OCI-LY1 (cell line): ENCODE measurements around the gene OSBPL2.

ENCODE experiments used
- H2AFZ ChIP-seq: fragments of 200-600 bp; sonication (generic), shearing (Covaris generic); 2 replicates; pipeline ENCODE4 v1.6.0; 2014; ENCODE audit warnings: antibody characterized with exemption, mild to moderate bottlenecking, low read length
- H3F3A ChIP-seq: fragments of 200-600 bp; sonication (generic), shearing (Covaris generic); 2 replicates; pipeline ENCODE4 v1.6.0; 2014; ENCODE audit warnings: mild to moderate bottlenecking, antibody characterized with exemption, low read length, moderate library complexity; ENCODE audit not compliant: insufficient read depth
- H3K27ac ChIP-seq: fragments of 200-600 bp; sonication (generic); 2 replicates; pipeline ENCODE4 v1.5.1; 2014; ENCODE audit warnings: low read length, mixed run types, mild to moderate bottlenecking, low read depth; ENCODE audit not compliant: poor library complexity, severe bottlenecking
- H3K27me3 ChIP-seq: fragments of 200-600 bp; sonication (generic); 2 replicates; pipeline ENCODE4 v1.6.0; 2014; ENCODE audit warnings: antibody characterized with exemption, mild to moderate bottlenecking, low read length, moderate library complexity; ENCODE audit not compliant: insufficient read depth
- H3K36me3 ChIP-seq: fragments of 200-600 bp; sonication (generic); 2 replicates; pipeline ENCODE4 v1.6.1; 2014; ENCODE audit warnings: mild to moderate bottlenecking, antibody characterized with exemption, low read length, moderate library complexity, mixed read lengths; ENCODE audit not compliant: insufficient read depth
- H3K4me1 ChIP-seq: fragments of 200-600 bp; sonication (generic); 2 replicates; pipeline ENCODE4 v1.5.1; 2014; ENCODE audit warnings: mild to moderate bottlenecking, low read length, moderate library complexity; ENCODE audit not compliant: insufficient read depth, severe bottlenecking
- H3K4me2 ChIP-seq: fragments of 200-600 bp; sonication (generic), shearing (Covaris generic); 2 replicates; pipeline ENCODE4 v1.6.1; 2014; ENCODE audit warnings: low read length
- H3K4me3 ChIP-seq: fragments of 200-600 bp; sonication (generic); 2 replicates; pipeline ENCODE4 v1.5.1; 2014; ENCODE audit warnings: low read length, low read depth, mild to moderate bottlenecking, mixed read lengths; ENCODE audit not compliant: poor library complexity, severe bottlenecking
- H3K79me2 ChIP-seq: fragments of 200-600 bp; shearing (Covaris generic); 2 replicates; pipeline ENCODE4 v1.6.1; 2016; ENCODE audit warnings: mixed run types, low read length, mixed read lengths; ENCODE audit not compliant: insufficient read depth
- H3K9ac ChIP-seq: fragments of 200-600 bp; sonication (generic), shearing (Covaris generic); 2 replicates; pipeline ENCODE4 v1.6.1; 2014; ENCODE audit warnings: mild to moderate bottlenecking, low read length, mixed read lengths
- H3K9me2 ChIP-seq: fragments of 200-600 bp; sonication (generic), shearing (Covaris generic); 2 replicates; pipeline ENCODE4 v1.6.1; 2014; ENCODE audit warnings: low read depth, mild to moderate bottlenecking, low read length, mixed read lengths
- H3K9me3 ChIP-seq: fragments of 200-600 bp; shearing (Covaris generic); 2 replicates; pipeline ENCODE4 v1.6.1; 2014; ENCODE audit warnings: low read length, mixed read lengths
- H4K20me1 ChIP-seq: fragments of 200-600 bp; sonication (generic), shearing (Covaris generic); 2 replicates; pipeline ENCODE4 v1.6.0; 2016; ENCODE audit warnings: mild to moderate bottlenecking, low read length; ENCODE audit not compliant: insufficient read depth
- EZH2 ChIP-seq: fragments of 200-600 bp; sonication (generic), shearing (Covaris generic); IDR thresholded peaks from 2 replicates; pipeline ENCODE4 v1.8.0; 2017; ENCODE audit warnings: borderline replicate concordance, mixed run types, mild to moderate bottlenecking, antibody characterized with exemption, low read length, moderate library complexity, mixed read lengths
- TF ChIP-seq, protein P1 (sequence below): fragments of 200-600 bp; sonication (generic), shearing (Covaris generic); IDR thresholded peaks from 2 replicates; pipeline ENCODE4 v1.5.1; 2017; ENCODE audit warnings: mild to moderate bottlenecking, antibody characterized with exemption, low read length, moderate library complexity, mixed read lengths

The OSBPL2 gene

DNA sequence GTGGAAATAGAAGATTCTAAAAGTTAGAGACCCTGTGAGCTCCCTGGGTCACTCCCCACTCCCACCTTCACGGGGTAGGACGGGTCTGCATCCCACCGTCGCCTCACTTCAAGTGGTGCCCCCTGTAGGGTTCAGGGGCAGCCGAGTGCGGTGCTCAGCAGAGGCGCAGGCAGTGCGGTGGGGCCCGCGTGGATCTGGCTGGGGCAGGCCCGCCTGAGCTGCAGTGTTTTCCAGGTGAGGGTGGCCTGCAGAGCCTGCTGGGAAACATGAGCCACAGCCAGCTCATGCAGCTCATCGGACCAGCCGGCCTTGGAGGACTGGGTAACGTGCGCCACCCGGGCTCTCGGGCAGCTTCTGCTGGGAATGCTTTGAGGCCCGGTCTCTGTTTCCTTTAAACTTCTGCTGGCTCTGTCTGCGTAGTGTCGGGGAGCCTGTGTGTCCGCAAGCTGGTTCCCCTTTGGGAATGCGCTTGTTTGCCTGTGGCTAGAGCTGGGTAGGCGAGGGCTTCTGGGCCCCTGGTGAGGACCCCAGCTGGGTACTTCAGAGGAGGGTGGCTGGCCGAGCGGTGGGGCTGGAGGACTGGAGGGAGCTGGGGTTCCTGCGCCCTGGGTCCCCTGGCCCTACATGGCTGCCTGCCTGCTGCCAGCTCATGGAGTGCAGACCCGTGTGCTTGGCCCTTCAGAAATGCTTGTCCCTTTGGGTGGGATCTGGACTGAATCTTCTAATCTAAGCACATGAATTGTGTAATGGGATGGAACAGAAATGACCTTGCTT is 68.3 kb downstream of the OSBPL2 start:
- TF ChIP-seq EZH2 = no peak
- TF ChIP-seq, protein P1, sequence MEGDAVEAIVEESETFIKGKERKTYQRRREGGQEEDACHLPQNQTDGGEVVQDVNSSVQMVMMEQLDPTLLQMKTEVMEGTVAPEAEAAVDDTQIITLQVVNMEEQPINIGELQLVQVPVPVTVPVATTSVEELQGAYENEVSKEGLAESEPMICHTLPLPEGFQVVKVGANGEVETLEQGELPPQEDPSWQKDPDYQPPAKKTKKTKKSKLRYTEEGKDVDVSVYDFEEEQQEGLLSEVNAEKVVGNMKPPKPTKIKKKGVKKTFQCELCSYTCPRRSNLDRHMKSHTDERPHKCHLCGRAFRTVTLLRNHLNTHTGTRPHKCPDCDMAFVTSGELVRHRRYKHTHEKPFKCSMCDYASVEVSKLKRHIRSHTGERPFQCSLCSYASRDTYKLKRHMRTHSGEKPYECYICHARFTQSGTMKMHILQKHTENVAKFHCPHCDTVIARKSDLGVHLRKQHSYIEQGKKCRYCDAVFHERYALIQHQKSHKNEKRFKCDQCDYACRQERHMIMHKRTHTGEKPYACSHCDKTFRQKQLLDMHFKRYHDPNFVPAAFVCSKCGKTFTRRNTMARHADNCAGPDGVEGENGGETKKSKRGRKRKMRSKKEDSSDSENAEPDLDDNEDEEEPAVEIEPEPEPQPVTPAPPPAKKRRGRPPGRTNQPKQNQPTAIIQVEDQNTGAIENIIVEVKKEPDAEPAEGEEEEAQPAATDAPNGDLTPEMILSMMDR = no peak
- Histone ChIP-seq H2AFZ (no peak overlapping the region), H3F3A (no peaks in the 10 kb centered on the region; the same call in 1 of the 2 replicates), H3K9me2 (no peaks in the 10 kb centered on the region), H3K79me2 (peaks cover 24% of the 10 kb centered on the region), H3K4me2 (no peak overlapping the region), H3K9me3 (no peaks in the 10 kb centered on the region), H3K4me3 (no peak overlapping the region), H3K4me1 (peaks cover 21% of the 10 kb centered on the region), H3K9ac (no peak overlapping the region), H3K27me3 (no peaks in the 10 kb centered on the region), H3K36me3 (peaks cover 60% of the 10 kb centered on the region), H3K27ac (no peak overlapping the region), H4K20me1 (no peaks in the 10 kb centered on the region)

DNA sequence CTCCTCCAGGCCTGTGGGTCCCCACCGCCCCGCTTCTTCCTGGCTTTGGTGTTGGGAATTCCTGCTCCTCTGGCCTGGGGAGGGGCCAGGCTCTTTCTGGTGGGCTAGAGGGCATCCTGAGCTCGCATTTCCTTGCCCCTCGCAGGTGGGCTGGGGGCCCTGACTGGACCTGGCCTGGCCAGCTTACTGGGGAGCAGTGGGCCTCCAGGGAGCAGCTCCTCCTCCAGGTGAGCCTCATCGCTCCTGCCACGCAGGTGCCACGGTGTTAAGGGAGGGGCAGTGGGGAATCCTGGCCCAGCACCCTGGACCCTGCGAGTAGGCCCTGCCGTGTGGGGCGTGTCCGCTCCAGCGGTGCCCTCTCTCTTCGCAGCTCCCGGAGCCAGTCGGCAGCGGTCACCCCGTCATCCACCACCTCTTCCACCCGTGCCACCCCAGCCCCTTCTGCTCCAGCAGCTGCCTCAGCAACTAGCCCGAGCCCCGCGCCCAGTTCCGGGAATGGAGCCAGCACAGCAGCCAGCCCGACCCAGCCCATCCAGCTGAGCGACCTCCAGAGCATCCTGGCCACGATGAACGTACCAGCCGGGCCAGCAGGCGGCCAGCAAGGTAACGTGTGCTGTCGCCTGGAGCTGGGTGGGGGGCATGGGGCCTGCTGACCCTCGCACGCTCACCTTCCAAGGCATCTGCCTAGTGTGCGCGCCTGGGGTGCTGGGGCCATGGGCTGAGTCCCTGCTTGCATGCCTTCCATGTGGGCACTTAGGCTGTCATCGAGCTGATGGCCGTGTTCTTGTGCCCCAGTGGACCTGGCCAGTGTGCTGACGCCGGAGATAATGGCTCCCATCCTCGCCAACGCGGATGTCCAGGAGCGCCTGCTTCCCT is 69.1 kb downstream of the OSBPL2 start:
- Histone ChIP-seq H3K4me3 (no peak overlapping the region), H3K4me2 (no peak overlapping the region), H3K36me3 (peaks cover 60% of the 10 kb centered on the region), H3K9ac (no peak overlapping the region), H3K9me3 (no peaks in the 10 kb centered on the region), H2AFZ (no peak overlapping the region), H3K79me2 (peaks cover 24% of the 10 kb centered on the region), H3K27ac (no peak overlapping the region), H3K27me3 (no peaks in the 10 kb centered on the region), H3F3A (no peaks in the 10 kb centered on the region; the same call in 1 of the 2 replicates), H3K9me2 (no peaks in the 10 kb centered on the region), H4K20me1 (no peaks in the 10 kb centered on the region), H3K4me1 (peaks cover 21% of the 10 kb centered on the region)
- TF ChIP-seq, protein P1 = no peak
- no peak for TF ChIP-seq EZH2

DNA sequence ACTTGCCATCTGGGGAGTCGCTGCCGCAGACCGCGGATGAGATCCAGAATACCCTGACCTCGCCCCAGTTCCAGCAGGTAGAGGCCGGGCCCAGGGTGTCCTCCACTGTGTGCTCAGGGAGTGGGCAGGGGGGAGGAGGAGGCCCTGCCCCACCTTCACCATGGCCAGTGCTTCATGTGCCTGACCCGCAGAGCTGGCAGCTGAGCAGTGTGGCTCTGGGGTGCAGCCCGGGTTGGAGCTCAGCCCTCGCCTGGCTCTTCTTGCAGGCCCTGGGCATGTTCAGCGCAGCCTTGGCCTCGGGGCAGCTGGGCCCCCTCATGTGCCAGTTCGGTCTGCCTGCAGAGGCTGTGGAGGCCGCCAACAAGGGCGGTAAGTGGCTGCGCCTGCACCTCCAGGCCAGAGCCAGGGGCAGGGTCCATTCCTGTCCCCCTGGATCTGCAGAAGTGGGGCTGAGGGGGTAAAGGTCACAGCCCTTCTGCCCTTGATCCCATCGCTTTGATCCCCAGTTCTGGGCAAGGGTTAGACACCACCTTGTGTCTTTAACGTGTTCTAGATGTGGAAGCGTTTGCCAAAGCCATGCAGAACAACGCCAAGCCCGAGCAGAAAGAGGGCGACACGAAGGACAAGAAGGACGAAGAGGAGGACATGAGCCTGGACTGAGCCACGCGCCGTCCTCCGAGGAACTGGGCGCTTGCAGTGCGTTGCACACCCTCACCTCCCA is 69.9 kb downstream of the OSBPL2 start:
- peaks cover 23% of the 10 kb centered on the region for H3K79me2 ChIP-seq

More for the DNA sequence above, 69.9 kb downstream of the OSBPL2 start:
- Histone ChIP-seq H3K27ac (no peak overlapping the region), H3K4me2 (no peak overlapping the region), H3F3A (no peaks in the 10 kb centered on the region; the same call in 1 of the 2 replicates), H3K9ac (no peak overlapping the region), H3K4me3 (no peak overlapping the region), H4K20me1 (no peaks in the 10 kb centered on the region), H3K4me1 (peaks cover 21% of the 10 kb centered on the region), H3K27me3 (no peaks in the 10 kb centered on the region), H2AFZ (no peak overlapping the region), H3K9me2 (no peaks in the 10 kb centered on the region), H3K36me3 (peaks cover 60% of the 10 kb centered on the region), H3K9me3 (no peaks in the 10 kb centered on the region)
- TF ChIP-seq, protein P1 = no peak
- no peak for TF ChIP-seq EZH2
